CD4-positive, alpha-beta T cell treated with Interferon gamma for 1 hour (primary cell): ENCODE data around the gene ATP2B1.
"Not testable (repeated sequence)": the region's sequence is repeated elsewhere in the genome, so short reads cannot be mapped to it uniquely, and the experiment has no call there.

ENCODE experiments used
- DNase-seq: peaks from one replicate; pipeline ENCODE4 v3.0.0-alpha.2; 2020

Gene ATP2B1

DNA sequence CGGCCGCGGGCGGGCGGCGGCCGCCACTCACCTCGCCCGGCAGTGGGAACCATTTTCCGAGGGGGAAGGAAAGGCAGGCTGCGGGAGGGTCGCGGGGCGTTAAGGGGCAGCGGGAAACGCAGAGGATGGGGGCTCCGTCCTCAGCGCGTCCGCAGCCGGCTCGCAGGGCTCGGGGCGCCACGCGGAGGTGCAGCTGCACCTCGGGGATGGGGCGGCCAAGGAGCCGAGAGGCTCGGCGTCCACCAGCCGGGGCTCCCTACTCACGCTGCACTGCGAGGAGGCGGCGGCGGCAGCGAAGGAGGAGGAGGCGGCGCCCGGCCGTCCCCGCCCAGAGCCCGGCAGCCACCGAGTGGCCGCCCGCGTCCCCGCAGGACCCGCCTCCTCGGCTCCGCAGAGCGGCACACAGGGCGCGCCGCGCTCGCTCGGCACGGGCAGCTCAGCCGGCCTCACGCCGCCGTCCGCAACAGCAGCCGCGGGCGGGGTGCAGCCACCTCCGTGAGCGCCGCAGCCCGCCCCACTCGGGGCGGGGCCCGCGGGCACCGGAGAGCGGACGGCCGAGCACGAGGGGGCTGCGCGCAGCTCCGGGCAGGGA, at the start of gene ATP2B1:
Gene ATP2B1 (minus strand): TSS at position 274 of the 592 bp plus-strand sequence. CDS start 52,952 bp downstream, outside the sequence.
- DNase-seq, result peak; percentile 90

DNA sequence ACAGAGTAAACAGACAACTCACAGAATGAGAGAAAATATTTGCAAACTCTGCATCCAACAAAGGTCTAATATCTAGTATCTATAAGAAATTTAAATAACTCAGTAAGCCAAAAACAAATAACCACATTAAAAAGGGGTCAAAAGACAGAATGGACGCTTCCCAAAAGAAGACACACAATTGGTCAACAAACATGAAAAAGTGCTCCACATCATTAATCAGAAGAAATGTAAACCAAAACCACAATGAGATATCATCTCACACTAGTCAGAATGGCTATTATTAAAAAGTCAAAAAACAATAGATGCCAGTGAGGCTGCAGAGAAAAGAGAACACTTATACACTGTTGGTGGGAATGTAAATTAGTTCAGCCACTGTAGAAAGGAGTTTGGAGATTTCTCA, 49.3 kb upstream of the ATP2B1 start:
- not testable (repeated sequence) for DNase-seq

DNA sequence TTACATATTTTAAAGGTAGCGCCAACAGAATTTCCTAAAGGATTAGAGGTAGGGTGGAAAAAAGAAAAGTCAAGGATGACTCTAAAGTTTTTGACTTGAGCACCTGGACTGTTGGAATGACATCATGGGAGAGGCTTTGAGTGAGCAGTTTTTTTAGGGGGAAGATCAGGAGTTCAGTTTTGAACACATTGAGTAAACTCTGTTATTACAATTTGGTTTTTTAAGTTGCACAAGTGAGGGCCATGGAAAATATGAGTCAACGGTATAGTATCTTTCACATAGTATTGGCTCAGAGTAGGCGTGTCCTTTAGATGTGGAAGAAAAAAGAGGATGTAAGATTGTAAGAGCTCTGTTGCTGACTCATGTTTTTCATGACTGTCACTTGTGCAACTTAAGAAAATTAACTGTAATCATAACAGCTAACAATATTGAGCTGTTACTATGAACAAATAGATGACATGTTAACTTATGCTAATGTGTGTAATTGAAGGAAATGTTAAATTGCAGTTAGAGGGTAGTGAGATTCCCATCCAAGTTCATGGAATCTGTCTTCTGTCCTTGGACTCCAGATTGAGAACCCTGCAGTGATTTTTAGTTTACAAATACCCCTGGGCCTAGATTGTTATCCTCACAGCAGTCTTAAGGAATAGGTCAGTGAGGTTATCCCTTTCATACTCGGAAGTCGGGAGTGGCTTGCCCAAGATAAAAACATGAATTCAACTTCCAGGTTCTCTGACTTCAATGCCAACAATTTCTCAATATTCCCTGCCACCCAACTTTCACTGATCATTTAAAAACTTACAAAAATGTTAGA, 48.2 kb upstream of the ATP2B1 start:
- DNase-seq, result no peak

DNA sequence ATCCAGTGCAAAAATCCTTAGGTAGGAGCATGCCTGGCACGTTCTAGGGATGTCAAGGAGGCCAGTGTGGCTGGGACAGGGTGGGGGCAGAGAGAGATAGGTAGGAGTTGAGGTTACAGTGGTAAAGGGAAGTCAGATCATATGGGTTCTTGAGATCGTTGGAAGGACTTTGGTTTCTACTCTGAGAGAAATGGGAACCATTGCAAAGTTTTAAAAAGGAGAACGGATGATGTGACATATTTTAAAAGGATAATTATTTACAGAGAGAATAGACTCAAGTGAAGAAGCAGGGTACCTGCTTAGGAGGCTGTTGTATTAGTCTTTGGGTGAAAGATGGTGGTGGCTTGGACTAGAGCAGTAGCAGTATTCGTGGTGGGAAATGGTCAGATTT, 47.6 kb upstream of the ATP2B1 start:
- no peak for DNase-seq

DNA sequence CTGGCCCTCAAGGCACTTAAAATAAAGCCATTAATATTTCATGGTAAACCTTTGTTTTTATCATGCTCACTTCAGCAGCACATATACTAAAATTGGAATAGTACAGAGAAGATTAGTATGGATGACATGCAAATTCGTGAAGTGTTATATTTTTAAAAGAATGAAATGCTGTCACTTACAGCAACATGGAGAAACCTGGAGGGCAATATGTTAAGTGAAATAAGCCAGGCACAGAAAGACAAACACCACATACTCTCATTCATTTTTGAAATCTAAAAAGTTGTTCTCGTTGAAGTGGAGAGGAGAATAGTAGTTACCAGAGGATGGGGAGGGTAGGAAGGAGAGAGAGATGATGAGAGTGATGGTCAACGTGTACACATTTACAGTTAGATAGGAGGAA, 45.4 kb upstream of the ATP2B1 start:
- DNase-seq, result no peak

DNA sequence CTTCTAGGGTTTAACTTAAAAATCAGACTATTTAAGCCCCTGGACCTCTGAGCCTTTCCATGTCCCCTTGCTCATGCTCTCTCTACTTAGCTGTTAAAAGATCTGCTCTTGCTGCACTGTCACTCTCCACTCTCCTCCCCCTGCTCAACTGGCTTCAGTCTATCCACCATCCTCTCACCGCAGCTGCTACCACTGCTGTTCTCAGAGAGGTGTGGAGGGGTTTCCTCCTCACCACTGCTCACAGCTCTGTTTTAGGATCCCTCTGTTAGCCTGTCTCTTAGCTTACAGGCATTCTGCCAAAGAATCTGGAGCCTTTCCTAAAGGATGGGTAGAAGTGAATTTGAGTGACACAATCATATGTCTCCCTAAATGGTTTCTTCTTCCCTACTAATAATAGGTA, 43.7 kb upstream of the ATP2B1 start:
- no peak for DNase-seq

DNA sequence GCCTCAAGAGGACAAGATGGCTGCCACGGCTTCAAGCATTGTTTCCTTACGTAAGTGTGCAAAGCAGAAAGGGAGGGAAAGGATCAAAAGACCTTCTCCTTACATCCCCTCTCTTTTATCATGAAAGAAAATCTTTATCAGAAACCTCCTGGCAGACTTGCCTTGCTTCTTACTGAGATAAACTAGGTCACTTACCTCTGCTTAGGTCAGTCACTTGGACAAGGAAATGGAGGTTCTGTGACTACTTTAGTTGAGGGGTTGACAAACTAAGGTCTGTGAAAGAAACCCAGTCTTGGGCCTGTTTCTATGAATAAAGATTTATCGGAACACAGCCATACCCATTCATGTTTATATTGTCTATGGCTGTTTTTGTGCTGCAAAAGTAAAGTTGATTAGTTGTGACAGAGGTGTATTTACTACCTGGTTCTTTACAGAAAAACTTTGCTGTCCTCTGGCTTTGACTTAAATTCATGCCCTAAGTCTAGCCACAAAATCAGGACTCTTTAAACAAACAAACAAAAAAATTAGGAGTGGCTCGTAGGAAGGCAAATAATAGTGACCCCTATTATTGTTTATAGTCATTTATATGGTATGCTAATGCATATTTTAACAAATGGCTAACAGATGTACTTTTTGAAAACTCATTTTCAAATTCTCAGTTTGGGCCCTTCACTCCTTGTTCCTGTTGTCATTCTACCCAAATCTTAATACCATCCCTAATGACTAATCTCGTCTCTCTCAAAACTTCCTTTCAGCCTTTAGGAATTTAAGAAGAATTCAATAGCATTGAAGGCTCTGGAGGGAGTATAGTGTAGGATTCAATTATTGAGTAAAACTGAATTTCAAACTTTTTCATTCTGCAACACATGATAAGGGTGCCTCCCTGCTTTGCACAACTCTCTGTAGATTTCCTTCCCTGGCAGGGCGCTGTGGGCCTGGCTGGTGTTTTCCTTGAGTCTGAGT, 42.0 kb upstream of the ATP2B1 start:
- DNase-seq, result no peak

DNA sequence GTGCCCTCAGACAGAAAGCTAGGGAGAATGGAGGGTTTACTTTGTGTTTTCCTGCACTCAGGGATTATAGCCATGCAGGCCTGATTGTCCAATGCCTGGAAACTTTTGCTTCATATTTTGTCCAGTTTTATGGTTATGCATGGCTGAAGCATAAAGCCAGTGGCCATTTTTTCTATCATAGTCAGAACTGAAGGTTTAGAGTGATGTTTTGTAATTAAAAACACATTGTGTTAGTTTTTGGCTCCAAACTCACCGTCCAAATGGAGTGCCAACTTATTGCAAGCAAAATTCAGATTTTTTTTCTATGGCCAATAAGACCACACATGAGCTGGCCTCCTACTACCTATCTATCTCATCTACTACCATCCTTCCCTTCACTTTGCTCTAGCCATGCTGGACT, 40.2 kb upstream of the ATP2B1 start:
- no peak for DNase-seq

DNA sequence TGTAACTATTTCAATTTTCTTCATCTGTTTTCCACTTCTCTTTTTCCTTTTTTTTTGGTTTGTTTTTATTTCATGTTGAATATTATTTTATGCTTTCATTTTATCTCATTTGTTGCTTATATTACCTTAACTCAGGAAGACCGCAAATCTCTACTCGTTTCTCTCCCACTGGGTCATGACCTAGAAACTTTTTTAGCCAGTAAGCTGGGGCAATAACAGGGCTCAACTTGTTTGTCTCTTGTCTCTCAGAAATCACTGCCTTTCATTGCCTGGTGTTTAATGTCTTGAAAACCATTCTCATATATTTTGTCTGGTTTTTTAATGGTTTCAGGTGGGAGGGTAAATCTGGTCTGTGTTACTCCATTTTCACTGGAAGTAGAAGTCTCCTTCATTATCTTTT, 36.6 kb upstream of the ATP2B1 start:
- DNase-seq, result no peak

DNA sequence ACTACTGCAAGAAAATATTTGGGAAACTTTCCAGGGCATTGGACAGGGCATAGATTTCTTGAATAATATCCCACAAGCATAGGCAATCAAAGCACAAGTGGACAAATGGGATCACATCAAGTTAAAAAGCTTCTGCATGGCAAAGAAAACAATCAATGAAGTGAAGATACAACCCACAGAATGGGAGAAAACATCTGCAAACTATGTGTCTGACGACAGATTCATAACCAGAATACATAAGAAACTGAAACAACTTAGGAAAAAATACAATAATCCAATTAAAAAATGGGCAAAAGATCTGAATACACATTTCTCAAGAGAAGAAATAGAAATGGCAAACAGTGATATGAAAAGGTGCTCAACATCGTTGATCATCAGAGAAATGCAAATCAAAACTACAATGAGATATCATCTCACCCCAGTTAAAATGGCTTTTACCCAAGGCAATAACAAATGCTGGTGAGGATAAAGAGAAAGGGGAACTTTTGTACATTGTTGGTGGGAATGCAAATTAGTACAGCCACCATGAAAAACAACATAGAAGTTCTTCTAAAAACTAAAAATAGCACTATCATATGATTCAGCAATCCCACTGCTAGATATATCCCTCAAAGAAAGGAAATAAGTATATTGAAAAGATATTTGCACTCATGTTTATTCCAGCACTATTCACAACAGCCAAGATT, 33.8 kb upstream of the ATP2B1 start:
- no peak for DNase-seq

DNA sequence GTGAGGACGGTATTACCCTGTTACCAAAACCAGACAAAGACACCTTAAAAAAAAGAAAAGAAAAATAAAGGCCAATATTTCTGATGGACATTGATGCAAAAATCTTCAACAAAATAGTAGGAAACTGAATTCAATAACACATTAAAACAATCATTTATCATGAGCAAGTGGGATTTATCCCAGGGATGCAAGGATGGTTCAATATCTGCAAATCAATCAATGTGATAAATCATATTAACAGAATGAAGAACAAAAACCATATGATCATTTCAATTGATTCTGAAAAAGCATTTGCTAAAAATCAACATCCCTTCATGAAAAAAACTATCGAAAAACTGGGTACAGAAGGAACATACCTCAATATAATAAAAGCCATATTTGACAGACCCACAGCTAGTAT, 32.3 kb upstream of the ATP2B1 start:
- no peak for DNase-seq

DNA sequence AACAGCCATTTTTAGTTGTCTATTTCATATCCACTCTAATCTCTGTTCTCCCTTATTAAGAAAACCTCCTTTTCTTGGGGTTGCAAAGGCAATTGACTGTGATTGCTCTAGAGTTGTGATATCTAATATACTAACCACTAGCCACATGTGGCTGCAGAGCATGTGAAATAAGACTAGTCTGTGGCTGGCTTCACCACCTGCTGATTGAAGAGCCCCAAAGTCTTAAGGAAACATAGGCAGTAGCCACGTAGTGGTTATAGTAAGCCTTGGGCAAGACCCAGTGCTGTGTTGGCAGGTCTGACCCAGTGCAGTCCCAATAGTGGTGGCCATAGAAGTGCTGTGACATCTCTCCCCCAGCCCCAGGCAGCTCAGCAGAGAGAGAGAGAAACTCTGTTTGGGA, 28.4 kb upstream of the ATP2B1 start:
- DNase-seq, result no peak

DNA sequence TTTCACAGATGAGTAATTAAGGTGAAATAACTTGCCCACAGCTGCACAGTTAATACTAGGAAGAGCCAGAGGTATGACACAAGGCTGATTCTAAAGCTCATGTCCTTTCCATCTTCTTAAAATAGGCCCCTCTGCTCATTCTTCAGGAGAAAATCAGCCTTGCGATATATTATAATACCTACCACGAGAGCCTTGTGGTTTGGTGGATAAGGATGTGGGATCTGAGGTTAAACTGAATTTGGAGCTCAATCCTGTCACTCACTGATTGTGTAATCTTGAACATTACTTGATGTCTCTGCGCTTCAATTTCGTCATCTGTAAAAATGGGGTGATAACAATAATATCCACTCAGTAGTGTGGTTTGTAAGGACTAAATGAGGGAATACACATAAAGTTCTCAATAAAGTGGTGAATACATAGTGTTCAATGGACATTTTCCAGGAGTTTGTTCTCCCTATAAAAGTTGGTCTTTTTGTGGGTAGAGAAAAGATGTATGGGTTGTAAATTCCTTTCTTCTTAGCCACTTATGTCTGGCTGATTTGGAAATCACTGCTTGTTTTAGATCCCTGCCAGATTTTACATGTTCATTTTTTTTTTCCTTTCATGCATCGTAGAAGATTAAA, 25.1 kb upstream of the ATP2B1 start:
- no peak for DNase-seq

DNA sequence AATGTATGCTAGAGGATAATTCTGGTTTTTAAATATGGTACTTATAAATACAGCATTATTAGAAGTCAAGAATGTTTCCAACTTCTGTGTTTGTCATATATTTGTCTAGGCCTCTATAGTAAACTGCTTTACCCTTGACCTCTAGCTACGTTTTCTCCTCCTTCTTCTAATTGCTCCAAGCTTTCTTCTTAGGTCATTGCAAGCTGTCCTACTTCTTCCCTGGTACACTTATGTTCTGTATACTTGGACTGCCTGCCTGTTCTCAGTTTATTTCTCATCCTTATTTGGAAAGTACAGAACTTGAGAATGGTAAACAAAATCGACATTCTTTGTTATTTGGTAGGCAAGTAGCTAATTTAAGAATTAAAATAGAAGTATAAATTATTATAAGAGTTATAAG, 23.9 kb upstream of the ATP2B1 start:
- no peak for DNase-seq

DNA sequence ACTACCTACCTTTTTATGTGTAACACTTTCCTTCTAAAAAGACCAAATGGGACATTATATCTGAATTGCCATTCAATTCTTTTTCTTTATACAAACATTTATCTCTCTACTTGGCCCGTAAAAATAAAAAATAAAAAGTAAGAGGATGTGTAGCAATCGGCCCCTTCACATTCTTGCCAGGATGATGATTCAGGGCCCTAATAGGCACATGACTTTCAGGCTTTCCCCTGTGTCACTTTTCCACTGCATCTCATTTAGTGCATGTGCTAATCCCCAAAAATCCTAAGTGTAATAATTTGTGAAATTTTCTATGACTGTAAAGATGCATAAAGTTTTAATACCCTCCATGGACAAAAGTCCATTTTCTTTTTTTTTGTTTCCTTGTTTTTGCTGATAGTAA, 23.0 kb upstream of the ATP2B1 start:
- peak; percentile 37 for DNase-seq

DNA sequence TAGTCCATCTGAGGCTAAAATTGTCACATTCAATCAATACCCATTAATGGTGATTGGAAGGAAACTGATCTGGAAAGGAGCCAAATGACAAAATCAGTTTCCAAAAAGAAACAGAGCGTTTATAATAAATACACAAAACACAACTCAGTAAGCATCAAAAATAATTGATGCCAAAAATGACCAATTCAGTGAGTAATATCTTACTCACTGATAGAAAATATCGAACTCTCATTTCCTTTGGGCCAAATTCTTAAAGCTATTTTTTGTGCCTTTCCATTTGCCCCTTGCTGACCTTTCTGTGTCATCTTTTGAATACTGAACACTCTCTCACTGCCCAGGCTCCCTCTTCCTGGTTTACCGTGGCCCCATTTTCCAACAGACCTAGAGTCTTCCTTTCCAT, 22.5 kb upstream of the ATP2B1 start:
- no peak for DNase-seq

DNA sequence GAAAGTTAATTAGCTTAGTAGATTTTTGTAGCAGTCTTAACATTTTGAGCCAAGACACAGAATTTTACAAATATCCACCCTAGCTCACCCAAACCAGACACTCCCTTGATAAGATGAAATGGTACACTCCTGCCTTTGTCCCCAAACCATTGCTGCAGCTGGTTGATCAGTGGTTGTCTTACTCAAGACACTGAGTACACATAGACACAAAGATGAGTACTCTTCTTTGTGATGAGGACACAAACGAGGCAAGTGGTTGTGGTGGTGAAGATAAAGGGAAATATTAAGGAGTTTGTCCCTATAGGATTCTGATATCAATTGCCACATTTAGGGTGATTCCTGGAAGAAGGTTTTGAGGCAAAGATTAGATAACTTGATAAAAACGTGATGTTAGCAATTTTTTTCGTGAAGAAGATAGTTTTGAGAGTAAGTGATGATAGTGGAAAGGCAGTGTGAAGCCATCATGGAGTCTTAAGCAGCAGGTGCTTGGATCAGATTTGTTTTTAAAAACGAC, 21.4 kb upstream of the ATP2B1 start:
- no peak for DNase-seq

DNA sequence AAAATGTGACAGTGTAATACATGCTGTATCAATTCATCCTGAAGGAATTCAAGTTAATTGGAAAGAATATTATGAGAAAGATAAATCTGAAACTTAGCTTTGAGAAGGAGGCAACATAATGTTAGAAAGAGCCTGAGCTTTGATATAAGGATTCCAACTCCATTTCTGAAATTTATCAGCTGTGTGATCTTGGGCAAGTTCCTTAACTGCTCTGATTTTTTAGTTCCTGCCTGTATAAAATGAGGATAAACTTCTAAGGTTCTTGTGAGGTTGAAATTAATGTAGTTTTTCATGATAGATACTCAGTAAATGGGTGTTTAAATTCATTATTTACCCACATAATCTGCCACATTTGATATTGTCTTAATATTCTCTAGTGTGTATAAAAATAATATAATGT, 14.6 kb upstream of the ATP2B1 start:
- DNase-seq, result no peak

DNA sequence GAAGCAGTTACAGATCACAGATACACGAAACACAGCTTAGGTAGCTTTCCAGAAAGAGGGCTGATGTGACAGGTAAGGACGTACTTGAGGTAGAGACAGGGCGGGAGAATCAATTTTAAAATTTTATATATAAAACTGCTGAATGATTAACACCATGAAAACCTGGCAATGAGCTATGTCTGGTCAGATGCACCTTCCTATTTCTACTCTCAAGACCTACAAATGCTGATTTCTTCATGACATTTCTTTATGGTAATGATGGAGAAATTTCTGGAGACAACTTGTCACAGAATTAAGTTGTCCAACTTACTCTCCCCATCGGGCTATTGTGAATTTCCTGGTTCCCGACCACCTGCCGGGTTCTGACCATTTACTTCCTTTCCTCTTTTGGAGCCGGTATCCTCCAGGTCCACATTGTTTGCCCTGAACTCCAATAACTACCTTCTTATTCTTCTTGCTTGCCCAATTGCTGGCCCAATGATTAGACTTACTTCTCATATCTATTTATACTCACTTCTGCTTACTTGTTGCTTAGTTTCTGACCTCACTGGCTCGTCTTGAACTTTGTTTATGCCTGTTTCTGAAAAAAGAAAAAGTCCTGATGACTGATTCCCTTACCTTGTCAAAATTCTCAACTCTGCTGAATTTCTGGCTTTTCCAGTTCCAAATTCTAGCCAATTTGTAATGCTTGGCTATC, 12.8 kb upstream of the ATP2B1 start:
- peak; percentile 23 for DNase-seq

DNA sequence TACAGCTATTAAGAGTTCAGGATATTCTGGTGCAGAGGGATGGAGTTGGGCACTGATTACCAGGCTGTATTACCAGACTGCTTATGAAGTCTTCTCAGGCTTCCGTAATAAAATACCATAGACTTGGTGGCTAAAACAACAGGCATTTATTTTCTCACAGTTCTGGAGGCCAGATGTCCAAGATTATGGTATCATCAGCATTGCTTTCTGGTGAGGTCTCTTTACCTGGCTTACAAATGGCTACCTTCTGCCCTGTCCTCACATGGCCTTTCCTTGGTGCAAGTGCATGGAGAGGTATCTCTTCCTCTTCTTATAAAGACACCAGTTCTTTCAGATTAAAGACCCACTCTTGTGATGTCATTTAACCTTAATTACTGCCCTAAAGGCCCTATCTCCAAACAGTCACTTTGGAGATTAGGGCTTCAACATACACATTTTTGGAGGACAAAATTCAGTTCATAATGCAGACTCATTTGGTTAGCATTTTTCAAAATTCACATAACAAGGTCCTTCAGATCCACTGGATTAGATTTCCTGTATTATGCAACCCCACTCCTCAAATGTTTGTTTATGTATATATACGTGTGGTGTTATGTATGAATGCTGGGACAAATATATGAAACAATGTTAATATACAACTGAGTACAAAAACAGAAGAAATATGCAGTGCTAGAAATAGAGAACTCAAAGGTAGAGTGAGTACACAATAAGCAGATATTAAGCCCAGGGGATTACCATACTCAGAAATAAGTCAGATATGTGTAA, 9.3 kb upstream of the ATP2B1 start:
- DNase-seq, result no peak

DNA sequence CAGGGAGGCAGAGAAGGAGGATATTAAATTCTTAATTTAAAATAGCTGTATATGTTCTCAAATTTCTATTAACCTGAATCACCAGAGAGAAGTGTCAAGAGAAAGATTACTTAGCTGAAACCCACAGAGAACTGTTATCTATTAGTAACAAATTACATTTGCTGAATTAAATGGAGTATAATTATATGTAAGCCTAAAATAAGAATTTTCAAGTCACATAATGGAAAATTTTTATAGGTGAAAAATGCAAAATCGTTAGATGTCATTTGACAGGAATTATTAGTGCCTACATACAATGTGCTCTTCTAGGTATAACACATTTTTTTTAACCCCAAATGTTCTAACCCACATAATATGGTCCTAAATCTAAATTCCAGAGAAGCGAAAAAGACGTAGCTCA, 4.1 kb upstream of the ATP2B1 start:
- DNase-seq, result no peak
